PFSK-1 (cell line): ENCODE results near the gene NAXD.

Source experiments
- FOXP2 ChIP-seq: optimal IDR thresholded peaks from 2 replicates; pipeline ENCODE3; 2011; ENCODE audit warnings: borderline replicate concordance, control low read depth, inconsistent platforms; ENCODE audit not compliant: insufficient read depth; ENCODE audit errors: extremely low read length, extremely low read depth
- POLR2AphosphoS5 ChIP-seq: IDR thresholded peaks from 2 replicates; pipeline ENCODE4 v1.6.1; 2012; ENCODE audit warnings: low read depth, mild to moderate bottlenecking, control low read depth, low read length, moderate library complexity
- REST ChIP-seq, 2 experiments: IDR thresholded peaks; 2 replicates each; pipeline versions ENCODE4 v1.6.1 to v1.8.0; 2011 to 2012; ENCODE audit warnings: low read depth in 2 of 2, low read length in 2 of 2, control low read depth in 1 of 2, inconsistent platforms in 1 of 2, mild to moderate bottlenecking in 1 of 2, moderate library complexity in 1 of 2; ENCODE audit not compliant: insufficient read depth in 1 of 2
- SIN3A ChIP-seq: IDR thresholded peaks from 2 replicates; pipeline ENCODE4 v1.6.1; 2012; ENCODE audit warnings: mild to moderate bottlenecking, low read length, moderate library complexity, borderline replicate concordance; ENCODE audit not compliant: insufficient read depth
- TAF1 ChIP-seq: IDR thresholded peaks from 2 replicates; pipeline ENCODE4 v1.6.1; 2012; ENCODE audit warnings: low read length, control low read depth, borderline replicate concordance; ENCODE audit not compliant: insufficient read depth

The NAXD gene

GRCh38 chr13:110647365-110647737 is 32.0 kb downstream of the NAXD start:
- TF ChIP-seq SIN3A (no peak), FOXP2 (no peak), TAF1 (no peak), POLR2AphosphoS5 (no peak), REST (IDR thresholded peaks at IDR 0.05; ENCODE audit: insufficient read depth in 1 of 2, low read depth in 2 of 2, low read length in 2 of 2) (no peak)

GRCh38 chr13:110648146-110648819 is 32.9 kb downstream of the NAXD start:
- TF ChIP-seq REST (IDR thresholded peaks at IDR 0.05; ENCODE audit: insufficient read depth in 1 of 2, low read depth in 2 of 2, low read length in 2 of 2) (no peak), SIN3A (no peak), FOXP2 (no peak), TAF1 (no peak), POLR2AphosphoS5 (no peak)

GRCh38 chr13:110648848-110649421 is 33.6 kb downstream of the NAXD start:
- TF ChIP-seq REST (IDR thresholded peaks at IDR 0.05; ENCODE audit: insufficient read depth in 1 of 2, low read depth in 2 of 2, low read length in 2 of 2) (no peak), FOXP2 (no peak)

- TF ChIP-seq TAF1 (no peak), POLR2AphosphoS5 (no peak), REST (IDR thresholded peaks at IDR 0.05; ENCODE audit: insufficient read depth in 1 of 2, low read depth in 2 of 2, low read length in 2 of 2) (no peak), FOXP2 (no peak), SIN3A (no peak)
Measured at GRCh38 chr13:110649551-110649950, 34.2 kb downstream of the NAXD start.
